HuH-7.5 (cell line): ENCODE measurements around the gene HSPA1B.
"Not testable (repeated sequence)": the region's sequence is repeated elsewhere in the genome, so short reads cannot be mapped to it uniquely, and the experiment has no call there.

Experiments used
- DNase-seq: peaks from one replicate; pipeline ENCODE4 v3.0.0; 2011; ENCODE audit warnings: low spot score

The HSPA1B gene

GRCh38 chr6:31829633-31830283, 2.2 kb downstream of the HSPA1B start:
- DNase-seq: no peak

- DNase-seq: no peak
Measured at GRCh38 chr6:31830886-31831335, 3.4 kb downstream of the HSPA1B start.

- no peak for DNase-seq
Measured at GRCh38 chr6:31831350-31832215, 4.0 kb downstream of the HSPA1B start.

GRCh38 chr6:31834367-31835250, 7.1 kb downstream of the HSPA1B start:
- DNase-seq: peak; percentile 75

GRCh38 chr6:31836047-31836473, 8.5 kb downstream of the HSPA1B start:
- DNase-seq: no peak

- DNase-seq: no peak
Measured at GRCh38 chr6:31836474-31837368, 9.2 kb downstream of the HSPA1B start.

- DNase-seq: no peak
Measured at GRCh38 chr6:31837369-31838113, 10.0 kb downstream of the HSPA1B start.

- not testable (repeated sequence) for DNase-seq
Measured at GRCh38 chr6:31838114-31838553, 10.6 kb downstream of the HSPA1B start.

GRCh38 chr6:31838968-31839367, 11.4 kb downstream of the HSPA1B start:
- DNase-seq: no peak

- DNase-seq: not testable (repeated sequence)
Measured at GRCh38 chr6:31839779-31840126, 12.2 kb downstream of the HSPA1B start.

- DNase-seq: no peak
Measured at GRCh38 chr6:31842053-31842452, 14.5 kb downstream of the HSPA1B start.

- DNase-seq: no peak
Measured at GRCh38 chr6:31844507-31844906, 17.0 kb downstream of the HSPA1B start.

GRCh38 chr6:31847276-31847978, 19.9 kb downstream of the HSPA1B start:
- no peak for DNase-seq

- DNase-seq: no peak
Measured at GRCh38 chr6:31850765-31851484, 23.4 kb downstream of the HSPA1B start.

- DNase-seq: no peak
Measured at GRCh38 chr6:31851485-31851832, 23.9 kb downstream of the HSPA1B start.

- DNase-seq: not testable (repeated sequence)
Measured at GRCh38 chr6:31851980-31852718, 24.6 kb downstream of the HSPA1B start.

GRCh38 chr6:31857774-31858173, 30.2 kb downstream of the HSPA1B start:
- not testable (repeated sequence) for DNase-seq

GRCh38 chr6:31858707-31859106, 31.2 kb downstream of the HSPA1B start:
- no peak for DNase-seq

- DNase-seq: no peak
Measured at GRCh38 chr6:31859923-31860322, 32.4 kb downstream of the HSPA1B start.
